ENCODE data around the gene DRC7. TPM values are rescaled to one million over a fixed set of nuclear protein-coding genes. Genes with fewer than 3 reads are reported as not detected.
A peak's percentile ranks its signal among the peaks of the same experiment; 100 is the strongest.

The DRC7 gene
- total and polyA plus RNA-seq, 9 of the 15 experiments (the other 6 are each of a cell fraction or from before 2014, with no cell fraction given) = 0.04 to 0.33 (median 0.12) TPM; not detected in 3

- no peak for TF ChIP-seq ELK1 (CRISPR knock-in tag; IDR thresholded peaks at IDR 0.05)
- no peak for TF ChIP-seq GATAD2B (IDR thresholded peaks at IDR 0.05; ENCODE audit: borderline replicate concordance)
- TF ChIP-seq POLR2B (IDR thresholded peaks at IDR 0.05; ENCODE audit: low read depth, partially characterized antibody) = no peak
- TF ChIP-seq, protein P1, sequence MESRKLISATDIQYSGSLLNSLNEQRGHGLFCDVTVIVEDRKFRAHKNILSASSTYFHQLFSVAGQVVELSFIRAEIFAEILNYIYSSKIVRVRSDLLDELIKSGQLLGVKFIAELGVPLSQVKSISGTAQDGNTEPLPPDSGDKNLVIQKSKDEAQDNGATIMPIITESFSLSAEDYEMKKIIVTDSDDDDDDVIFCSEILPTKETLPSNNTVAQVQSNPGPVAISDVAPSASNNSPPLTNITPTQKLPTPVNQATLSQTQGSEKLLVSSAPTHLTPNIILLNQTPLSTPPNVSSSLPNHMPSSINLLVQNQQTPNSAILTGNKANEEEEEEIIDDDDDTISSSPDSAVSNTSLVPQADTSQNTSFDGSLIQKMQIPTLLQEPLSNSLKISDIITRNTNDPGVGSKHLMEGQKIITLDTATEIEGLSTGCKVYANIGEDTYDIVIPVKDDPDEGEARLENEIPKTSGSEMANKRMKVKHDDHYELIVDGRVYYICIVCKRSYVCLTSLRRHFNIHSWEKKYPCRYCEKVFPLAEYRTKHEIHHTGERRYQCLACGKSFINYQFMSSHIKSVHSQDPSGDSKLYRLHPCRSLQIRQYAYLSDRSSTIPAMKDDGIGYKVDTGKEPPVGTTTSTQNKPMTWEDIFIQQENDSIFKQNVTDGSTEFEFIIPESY (CRISPR knock-in tag; IDR thresholded peaks at IDR 0.05) = no peak
- TF ChIP-seq TOE1 (IDR thresholded peaks at IDR 0.05; ENCODE audit: borderline replicate concordance) = peak; percentile 57; the same call in 1 of the 2 replicates
- no peak for TF ChIP-seq TOE1 (CRISPR knock-in tag; IDR thresholded peaks at IDR 0.05; ENCODE audit: borderline replicate concordance, low read depth)
- TF ChIP-seq, protein P2, sequence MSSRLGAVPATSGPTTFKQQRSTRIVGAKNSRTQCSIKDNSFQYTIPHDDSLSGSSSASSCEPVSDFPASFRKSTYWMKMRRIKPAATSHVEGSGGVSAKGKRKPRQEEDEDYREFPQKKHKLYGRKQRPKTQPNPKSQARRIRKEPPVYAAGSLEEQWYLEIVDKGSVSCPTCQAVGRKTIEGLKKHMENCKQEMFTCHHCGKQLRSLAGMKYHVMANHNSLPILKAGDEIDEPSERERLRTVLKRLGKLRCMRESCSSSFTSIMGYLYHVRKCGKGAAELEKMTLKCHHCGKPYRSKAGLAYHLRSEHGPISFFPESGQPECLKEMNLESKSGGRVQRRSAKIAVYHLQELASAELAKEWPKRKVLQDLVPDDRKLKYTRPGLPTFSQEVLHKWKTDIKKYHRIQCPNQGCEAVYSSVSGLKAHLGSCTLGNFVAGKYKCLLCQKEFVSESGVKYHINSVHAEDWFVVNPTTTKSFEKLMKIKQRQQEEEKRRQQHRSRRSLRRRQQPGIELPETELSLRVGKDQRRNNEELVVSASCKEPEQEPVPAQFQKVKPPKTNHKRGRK (tag; IDR thresholded peaks at IDR 0.05) = no peak
- no peak for TF ChIP-seq TCF15 (CRISPR knock-in tag; IDR thresholded peaks at IDR 0.05)
- no peak for TF ChIP-seq TBL1XR1 (IDR thresholded peaks at IDR 0.05; ENCODE audit: low read length in 2 of 2)
- TF ChIP-seq POLR2A (conservative IDR thresholded peaks at IDR 0.05) = no peak
- no peak for TF ChIP-seq REST (IDR thresholded peaks at IDR 0.05; ENCODE audit: borderline replicate concordance)
- no peak for TF ChIP-seq REST (CRISPR knock-in tag; IDR thresholded peaks at IDR 0.05; ENCODE audit: low read depth)
- TF ChIP-seq RHOXF2B (CRISPR knock-in tag; conservative IDR thresholded peaks at IDR 0.05) = no peak
- TF ChIP-seq ZNF780A (CRISPR knock-in tag; IDR thresholded peaks at IDR 0.05) = no peak
Observed at GRCh38 chr16:57694725-57695679, at the start of gene DRC7 (continued).
